ENCODE data around the gene MEGF6.
"Not testable (repeated sequence)": the region's sequence is repeated elsewhere in the genome, so short reads cannot be mapped to it uniquely, and the experiment has no call there.

GRCh38 chr1:3575515-3575914 lies 35.8 kb downstream of the MEGF6 start:
- not testable (repeated sequence) for TF ChIP-seq CTCF (conservative IDR thresholded peaks at IDR 0.05); ZFX (IDR thresholded peaks at IDR 0.05)
